A549 (cell line): Measurements from ENCODE around the gene SLC38A10. TPM values are rescaled to one million over a fixed set of nuclear protein-coding genes. Genes with fewer than 3 reads are reported as not detected.
A peak's percentile ranks its signal among the peaks of the same experiment; 100 is the strongest.

Experiments used
- ATAC-seq, 2 experiments: fragments of 200-7000 bp in 1 of 2; fragments of >200 bp in 1 of 2; cut with Nextera tagmentation in 1 of 2; cut with Tn5 transposase in 1 of 2; 3 replicates each; pipeline versions ENCODE4 v1.8.0 to v1.9.1; 2018 to 2020; ENCODE audit warnings: mild to moderate bottlenecking in 1 of 2, moderate library complexity in 1 of 2
- CTCF ChIA-PET: fragments of 300-600 bp; sonication (Branson Sonifier 250); formaldehyde crosslinking; extraction: SDS; loops from one replicate; lab custom pipeline; 2021; ENCODE audit warnings: antibody characterized with exemption, inconsistent platforms; lab: Yijun Ruan, JAX
- POLR2A ChIA-PET: fragments of 350-600 bp; formaldehyde crosslinking; extraction: SDS; loops from one replicate; lab custom pipeline; 2021; ENCODE audit warnings: antibody characterized with exemption, inconsistent platforms; lab: Yijun Ruan, JAX
- DNase-seq, 2 experiments: peaks; one replicate each; pipeline versions ENCODE4 v3.0.0 to v3.0.0-alpha.2; 2011 to 2016; ENCODE audit warnings: low read depth in 1 of 2, low spot score in 1 of 2
- FAIRE-seq: peaks from 2 replicates; lab custom pipeline; 2011; peaks lifted over from hg19 to GRCh38; lab: Jason Lieb, UNC
- H3K27ac ChIP-seq, 2 experiments: fragments of >200 bp; sonication (Bioruptor Twin); formaldehyde crosslinking; 3 replicates each; pipeline ENCODE4 v1.5.1; 2016 to 2017
- H3K4me1 ChIP-seq: fragments of >200 bp; sonication (Bioruptor Twin); formaldehyde crosslinking; 3 replicates; pipeline ENCODE4 v1.6.1; 2016
- H3K4me2 ChIP-seq: fragments of >200 bp; sonication (Bioruptor Twin); formaldehyde crosslinking; 3 replicates; pipeline ENCODE4 v1.6.1; 2016
- H3K4me3 ChIP-seq: fragments of >200 bp; sonication (Bioruptor Twin); formaldehyde crosslinking; 3 replicates; pipeline ENCODE4 v1.5.1; 2016
- H3K9me3 ChIP-seq: fragments of >200 bp; sonication (Bioruptor Twin); formaldehyde crosslinking; 3 replicates; pipeline ENCODE4 v1.6.1; 2016
- CBX2 ChIP-seq: fragments of 200-600 bp; sonication (generic); IDR thresholded peaks from 2 replicates; pipeline ENCODE4 v1.6.1; 2016; ENCODE audit warnings: low read depth, mild to moderate bottlenecking, borderline replicate concordance
- CBX8 ChIP-seq: fragments of 200-600 bp; sonication (generic); IDR thresholded peaks from 2 replicates; pipeline ENCODE4 v1.6.1; 2016
- CEBPB ChIP-seq, 2 experiments: fragments of >200 bp in 1 of 2; sonication (Bioruptor Twin) in 1 of 2; formaldehyde crosslinking in 1 of 2; IDR thresholded peaks; 2 replicates each; pipeline ENCODE4 v1.6.1; 2012 to 2016
- CHD4 ChIP-seq: fragments of 200-600 bp; sonication (generic); IDR thresholded peaks from 2 replicates; pipeline ENCODE4 v1.6.1; 2016; ENCODE audit warnings: antibody characterized with exemption, mild to moderate bottlenecking, borderline replicate concordance
- EHF ChIP-seq: fragments of 250-450 bp; sonication (Bioruptor Pico); IDR thresholded peaks from 2 replicates; pipeline ENCODE4 v1.5.0; 2020; ENCODE audit warnings: mild to moderate bottlenecking
- EP300 ChIP-seq, 2 experiments: fragments of >200 bp; sonication (Bioruptor Twin); formaldehyde crosslinking; IDR thresholded peaks; 2 replicates in 1 of 2; 3 replicates in 1 of 2; pipeline ENCODE4 v1.6.1; 2016 to 2017
- ESRRA ChIP-seq: fragments of 150-350 bp; IDR thresholded peaks from 2 replicates; pipeline ENCODE4 v1.6.1; 2014; ENCODE audit warnings: mild to moderate bottlenecking, low read length, borderline replicate concordance
- FOSB ChIP-seq: fragments of 250-450 bp; sonication (Bioruptor Pico); IDR thresholded peaks from 2 replicates; pipeline ENCODE4 v1.5.0; 2020; ENCODE audit warnings: mild to moderate bottlenecking, moderate library complexity
- FOXS1 ChIP-seq: fragments of 250-450 bp; sonication (Bioruptor Pico); IDR thresholded peaks from 2 replicates; pipeline ENCODE4 v1.5.0; 2020; ENCODE audit warnings: mild to moderate bottlenecking, moderate library complexity
- HES2 ChIP-seq: fragments of >200 bp; sonication (Bioruptor Twin); formaldehyde crosslinking; IDR thresholded peaks from 2 replicates; pipeline ENCODE4 v1.6.1; 2016
- HMGXB4 ChIP-seq: fragments of 250-450 bp; sonication (Bioruptor Pico); IDR thresholded peaks from 2 replicates; pipeline ENCODE4 v1.5.0; 2021; ENCODE audit warnings: mild to moderate bottlenecking, moderate library complexity, borderline replicate concordance
- HOXA7 ChIP-seq: fragments of 250-450 bp; sonication (Bioruptor Pico); IDR thresholded peaks from 2 replicates; pipeline ENCODE4 v1.5.0; 2020; ENCODE audit warnings: mild to moderate bottlenecking, moderate library complexity
- HOXB13 ChIP-seq: fragments of 250-450 bp; sonication (Bioruptor Pico); IDR thresholded peaks from 2 replicates; pipeline ENCODE4 v1.5.0; 2020; ENCODE audit warnings: low read depth, mild to moderate bottlenecking, moderate library complexity
- JUN ChIP-seq, 2 experiments: fragments of >200 bp; sonication (Bioruptor Twin); formaldehyde crosslinking; IDR thresholded peaks; 2 replicates in 1 of 2; 3 replicates in 1 of 2; pipeline ENCODE4 v1.6.1; 2016 to 2017
- MAZ ChIP-seq: fragments of 150-350 bp; IDR thresholded peaks from 2 replicates; pipeline ENCODE4 v1.6.1; 2014; ENCODE audit warnings: antibody characterized with exemption, low read depth, low read length, borderline replicate concordance
- NR3C1 ChIP-seq: fragments of >200 bp; sonication (Bioruptor Twin); formaldehyde crosslinking; IDR thresholded peaks from 3 replicates; pipeline ENCODE4 v1.6.1; 2017
- POLR2AphosphoS2 ChIP-seq: conservative IDR thresholded peaks from 2 replicates; pipeline ENCODE4 v1.6.1; 2012; ENCODE audit warnings: low read length, improper control_type of control experiment, inconsistent platforms
- RAD21 ChIP-seq, 2 experiments: fragments of >200 bp in 1 of 2; sonication (Bioruptor Twin) in 1 of 2; formaldehyde crosslinking in 1 of 2; IDR thresholded peaks in 1 of 2; conservative IDR thresholded peaks in 1 of 2; 2 replicates in 1 of 2; 3 replicates in 1 of 2; pipeline ENCODE4 v1.6.1; 2012 to 2018; ENCODE audit warnings: inconsistent platforms in 1 of 2
- RARB ChIP-seq: fragments of 250-450 bp; sonication (Bioruptor Pico); IDR thresholded peaks from 2 replicates; pipeline ENCODE4 v1.8.0; 2021; ENCODE audit warnings: mild to moderate bottlenecking, moderate library complexity
- RCOR1 ChIP-seq: fragments of 150-350 bp; IDR thresholded peaks from 2 replicates; pipeline ENCODE4 v1.6.1; 2014; ENCODE audit warnings: antibody characterized with exemption, low read length, low read depth
- REST ChIP-seq: fragments of 200-600 bp; sonication (generic); IDR thresholded peaks from 2 replicates; pipeline ENCODE4 v1.6.1; 2016; ENCODE audit warnings: antibody characterized with exemption, mild to moderate bottlenecking, moderate library complexity
- RFX5 ChIP-seq: fragments of 450-650 bp; IDR thresholded peaks from 2 replicates; pipeline ENCODE4 v1.7.1; 2014; ENCODE audit warnings: antibody characterized with exemption, mild to moderate bottlenecking, moderate library complexity
- RNF2 ChIP-seq: fragments of 200-600 bp; sonication (generic); IDR thresholded peaks from 2 replicates; pipeline ENCODE4 v1.6.1; 2016; ENCODE audit warnings: low read depth, mild to moderate bottlenecking, antibody characterized with exemption, moderate library complexity, borderline replicate concordance
- SREBF2 ChIP-seq: fragments of 450-650 bp; IDR thresholded peaks from 2 replicates; pipeline ENCODE4 v1.6.1; 2014; ENCODE audit warnings: mild to moderate bottlenecking, moderate library complexity
- TFCP2L1 ChIP-seq: fragments of 250-450 bp; sonication (Bioruptor Pico); IDR thresholded peaks from 2 replicates; pipeline ENCODE4 v1.5.0; 2021; ENCODE audit warnings: mild to moderate bottlenecking
- TP53 ChIP-seq: fragments of 250-450 bp; sonication (Bioruptor Pico); IDR thresholded peaks from 2 replicates; pipeline ENCODE4 v1.5.0; 2021; ENCODE audit warnings: mild to moderate bottlenecking, moderate library complexity
- WGBS: methylation state at CpG from one replicate; pipeline ENCODE4 v1.1.6; 2017; ENCODE audit errors: missing lambda C conversion rate; 5-methylcytosine and 5-hydroxymethylcytosine counted together
- polyA minus RNA-seq: library from RNA; depleted of rRNA, polyadenylated mRNA; stranded (reverse); fragments of >200 nt; gene quantifications from 2 replicates; pipeline ENCODE4 v1.2.3, GENCODE V29; 2011; rRNA and poly(A)+ RNA removed
- polyA plus RNA-seq, 4 experiments: library from polyadenylated mRNA; depleted of rRNA in 3 of 4; stranded (reverse); fragments of >200 nt; fragmentation: RNase III in 1 of 4; extraction: RNeasy Plus Mini Kit Qiagen cat#74134 plus additional on column Dnase treatment in 1 of 4; gene quantifications; 2 replicates in 3 of 4; 3 replicates in 1 of 4; pipeline ENCODE4 v1.2.3, GENCODE V29; 2011 to 2017
- TF ChIP-seq, protein P1 (sequence below): fragments of 450-650 bp; IDR thresholded peaks from 2 replicates; pipeline ENCODE4 v1.6.1; 2014; ENCODE audit warnings: antibody characterized with exemption
- TF ChIP-seq, protein P2 (sequence below): fragments of 250-450 bp; sonication (Bioruptor Pico); IDR thresholded peaks from 2 replicates; pipeline ENCODE4 v1.5.0; 2020; ENCODE audit warnings: low read depth, mild to moderate bottlenecking, moderate library complexity
- TF ChIP-seq, protein P3 (sequence below): fragments of >200 bp; sonication (Bioruptor Twin); formaldehyde crosslinking; IDR thresholded peaks from 3 replicates; pipeline ENCODE4 v1.6.1; 2016

Gene SLC38A10
- 35.8 and 49.3 TPM in 2 replicates for polyA plus RNA-seq (2011; rRNA removed)
- 58.1 and 82.4 TPM in 2 replicates for polyA plus RNA-seq (2012; cell fraction: cytosol; rRNA removed)
- 198 and 284 TPM in 2 replicates for polyA plus RNA-seq (2012; cell fraction: nucleus; rRNA removed)
- 59.7 to 72.9 TPM (median 67.4 TPM) in 3 replicates for polyA plus RNA-seq (2017; fragmentation: RNase III; extraction: RNeasy Plus Mini Kit Qiagen cat#74134 plus additional on column Dnase treatment)
- polyA minus RNA-seq, result 85.1 and 108 TPM in 2 replicates

DNA sequence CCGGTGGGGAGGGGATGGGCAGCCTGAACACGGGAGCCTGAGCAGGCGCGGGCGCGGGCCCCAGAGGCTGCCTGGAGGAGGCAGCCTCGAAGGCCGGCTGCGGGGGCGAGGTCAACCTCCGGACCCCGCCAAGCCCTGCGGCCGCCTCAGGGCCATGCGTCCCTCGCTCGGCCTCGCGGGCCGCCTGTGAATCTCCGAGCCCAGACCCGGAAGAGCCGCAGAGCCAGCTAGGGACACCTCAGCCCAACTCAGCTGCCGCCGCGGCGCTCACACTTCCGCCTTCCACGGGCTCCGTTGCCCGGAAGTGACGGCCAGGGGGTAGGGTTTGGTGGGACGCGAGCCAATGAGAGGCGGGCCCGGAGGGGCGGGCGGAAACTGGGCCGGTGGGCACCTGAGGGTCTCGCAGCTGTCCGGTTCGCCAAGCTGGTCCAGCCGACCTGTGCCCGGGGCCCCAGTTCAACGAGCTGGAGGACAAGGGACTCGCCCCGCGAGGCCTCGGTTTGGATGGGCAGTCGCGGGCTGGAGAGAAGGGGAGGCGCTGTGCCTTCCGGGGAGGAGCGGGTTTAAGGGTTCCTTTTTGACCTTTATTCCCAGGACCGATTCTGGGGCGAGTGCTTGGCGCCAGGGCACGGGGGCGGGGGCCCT lies at the start of gene SLC38A10:
Gene SLC38A10, minus strand, starts transcription at position 277 of the 645 bp plus-strand sequence. CDS start 386 bp downstream, outside the sequence.
- Histone ChIP-seq H3K4me2 (peak within 1 kb of the TSS; percentile 90), H3K4me3 (peak within 1 kb of the TSS; percentile 74), H3K27ac (peak within 1 kb of the TSS; percentile 91 to 92), H3K9me3 (no peaks in the 10 kb centered on the region), H3K4me1 (peaks cover 22% of the 10 kb centered on the region)
- 1% methylated on average over 15 of the region's 59 CpGs for WGBS
- FAIRE-seq (no peak), DNase-seq (peak; percentile 87 to 100), ATAC-seq (peak; percentile 94 to 95)
- ChIA-PET CTCF (interaction anchor here (0.6 to 2.6 kb wide), 20 partner anchors 10 to 199 kb away, joined by 3 to 24 read pairs (median 4); no protein-coding TSS in a partner anchor), POLR2A (interaction anchor here (0.6 to 2.2 kb wide), 8 partner anchors 11 to 220 kb away, joined by 3 to 9 read pairs (median 4); partner anchors contain the start of gene BAHCC1)
- TF ChIP-seq RFX5 (no peak), CHD4 (no peak), NR3C1 (no peak), JUN (IDR thresholded peaks at IDR 0.05) (peak; percentile 51 to 96; a peak in 4 of 5 replicates), HMGXB4 (CRISPR knock-in tag) (peak; percentile 38; the same call in 1 of the 2 replicates), TFCP2L1 (CRISPR knock-in tag) (no peak; the same call in 1 of the 2 replicates), CEBPB (IDR thresholded peaks at IDR 0.05) (no peak), TP53 (CRISPR knock-in tag) (peak; percentile 74), MAZ (0 out of 2 replicates have a peak, but pooled peaks have one; percentile 9), SREBF2 (no peak), EP300 (IDR thresholded peaks at IDR 0.05) (no peak), REST (no peak), CBX2 (no peak), HOXB13 (CRISPR knock-in tag) (no peak), CBX8 (no peak), RAD21 (conservative IDR thresholded peaks at IDR 0.05 in 1 of 2, IDR thresholded peaks at IDR 0.05 in 1 of 2) (peak in 1 of 2 experiments; percentile 24; a peak in 1 of 5 replicates), FOSB (CRISPR knock-in tag) (no peak), RARB (no peak), HES2 (no peak), POLR2AphosphoS2 (no peak), HOXA7 (no peak), RCOR1 (no peak), EHF (CRISPR knock-in tag) (no peak), FOXS1 (CRISPR knock-in tag) (no peak), RNF2 (no peak), ESRRA (no peak)
- TF ChIP-seq, protein P1, sequence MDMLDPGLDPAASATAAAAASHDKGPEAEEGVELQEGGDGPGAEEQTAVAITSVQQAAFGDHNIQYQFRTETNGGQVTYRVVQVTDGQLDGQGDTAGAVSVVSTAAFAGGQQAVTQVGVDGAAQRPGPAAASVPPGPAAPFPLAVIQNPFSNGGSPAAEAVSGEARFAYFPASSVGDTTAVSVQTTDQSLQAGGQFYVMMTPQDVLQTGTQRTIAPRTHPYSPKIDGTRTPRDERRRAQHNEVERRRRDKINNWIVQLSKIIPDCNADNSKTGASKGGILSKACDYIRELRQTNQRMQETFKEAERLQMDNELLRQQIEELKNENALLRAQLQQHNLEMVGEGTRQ, result no peak
- TF ChIP-seq, protein P2, sequence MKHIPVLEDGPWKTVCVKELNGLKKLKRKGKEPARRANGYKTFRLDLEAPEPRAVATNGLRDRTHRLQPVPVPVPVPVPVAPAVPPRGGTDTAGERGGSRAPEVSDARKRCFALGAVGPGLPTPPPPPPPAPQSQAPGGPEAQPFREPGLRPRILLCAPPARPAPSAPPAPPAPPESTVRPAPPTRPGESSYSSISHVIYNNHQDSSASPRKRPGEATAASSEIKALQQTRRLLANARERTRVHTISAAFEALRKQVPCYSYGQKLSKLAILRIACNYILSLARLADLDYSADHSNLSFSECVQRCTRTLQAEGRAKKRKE (CRISPR knock-in tag), result no peak
- TF ChIP-seq, protein P3, sequence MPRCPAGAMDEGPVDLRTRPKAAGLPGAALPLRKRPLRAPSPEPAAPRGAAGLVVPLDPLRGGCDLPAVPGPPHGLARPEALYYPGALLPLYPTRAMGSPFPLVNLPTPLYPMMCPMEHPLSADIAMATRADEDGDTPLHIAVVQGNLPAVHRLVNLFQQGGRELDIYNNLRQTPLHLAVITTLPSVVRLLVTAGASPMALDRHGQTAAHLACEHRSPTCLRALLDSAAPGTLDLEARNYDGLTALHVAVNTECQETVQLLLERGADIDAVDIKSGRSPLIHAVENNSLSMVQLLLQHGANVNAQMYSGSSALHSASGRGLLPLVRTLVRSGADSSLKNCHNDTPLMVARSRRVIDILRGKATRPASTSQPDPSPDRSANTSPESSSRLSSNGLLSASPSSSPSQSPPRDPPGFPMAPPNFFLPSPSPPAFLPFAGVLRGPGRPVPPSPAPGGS, result peak; percentile 97
